ENCODE results near the gene THSD1.
"Not testable (repeated sequence)": the region's sequence is repeated elsewhere in the genome, so short reads cannot be mapped to it uniquely, and the experiment has no call there.

The THSD1 gene

GRCh38 chr13:52405767-52406494 is at the start of gene THSD1:
Gene THSD1 (minus strand): TSS chr13:52406172. CDS start chr13:52402600, 3,572 bp downstream.
- peak; percentile 40 for DNase-seq

DNA sequence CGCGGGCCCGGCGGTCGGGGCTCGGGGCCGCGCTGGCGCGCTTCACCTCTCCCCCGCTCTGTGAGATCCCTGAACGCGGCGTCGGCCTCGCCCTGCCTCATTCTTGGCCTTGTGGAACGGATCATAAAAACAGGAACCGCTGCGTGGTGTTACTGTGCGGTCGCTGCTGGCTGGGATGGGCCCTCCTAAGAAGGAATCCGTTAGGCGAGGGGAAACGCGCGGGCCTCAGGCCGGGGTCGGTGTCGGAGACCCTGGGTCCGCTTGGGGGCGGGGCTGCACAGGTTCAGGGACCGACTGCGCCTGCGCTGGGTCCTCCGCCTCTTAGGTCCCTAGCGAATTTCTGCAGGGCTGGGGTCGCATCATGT is 49.7 kb upstream of the THSD1 start:
- peak; percentile 83 for DNase-seq

GRCh38 chr13:52454820-52455676 is 49.1 kb upstream of the THSD1 start, which contains the start of gene CKAP2:
Gene CKAP2 (plus strand): TSS chr13:52455478. CDS start chr13:52455557, 79 bp downstream.
- peak; percentile 97 for DNase-seq

DNA sequence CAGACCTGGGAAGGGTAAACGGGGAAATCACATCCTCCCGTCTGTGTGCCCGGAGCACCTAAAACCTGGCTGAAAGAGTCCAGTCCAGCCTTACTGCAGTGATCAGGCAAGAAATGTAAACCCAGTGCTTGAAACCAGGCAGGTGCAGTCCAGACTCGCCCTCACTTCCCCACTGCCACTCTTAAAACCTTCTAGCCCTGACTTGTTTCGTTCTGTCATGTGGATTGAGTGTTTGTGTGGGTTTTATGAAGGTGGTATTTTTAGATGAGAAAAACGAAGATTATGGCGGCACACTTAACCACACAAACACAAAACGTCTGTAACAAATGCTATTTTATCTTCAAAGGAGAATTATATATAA is 48.5 kb upstream of the THSD1 start:
- DNase-seq = peak; percentile 39

DNA sequence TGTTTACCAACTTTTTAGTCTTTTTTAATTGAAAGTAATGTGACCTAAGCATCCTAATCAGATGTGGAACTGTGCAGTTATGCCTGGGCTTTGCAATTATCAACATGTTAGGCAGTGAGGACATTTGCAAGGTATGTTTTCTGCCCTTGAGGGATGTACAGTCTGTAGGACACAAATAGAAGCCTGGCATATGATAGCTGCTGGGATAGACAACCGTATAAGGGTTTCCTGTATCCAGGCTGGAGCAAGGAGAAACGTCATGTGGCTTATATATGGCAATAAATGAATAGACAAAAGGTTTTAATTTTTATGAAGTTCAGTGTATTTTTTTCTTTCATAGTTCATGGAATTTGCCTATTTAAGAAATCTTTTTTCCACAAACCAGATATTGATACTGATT is 46.5 kb upstream of the THSD1 start:
- DNase-seq = no peak

DNA sequence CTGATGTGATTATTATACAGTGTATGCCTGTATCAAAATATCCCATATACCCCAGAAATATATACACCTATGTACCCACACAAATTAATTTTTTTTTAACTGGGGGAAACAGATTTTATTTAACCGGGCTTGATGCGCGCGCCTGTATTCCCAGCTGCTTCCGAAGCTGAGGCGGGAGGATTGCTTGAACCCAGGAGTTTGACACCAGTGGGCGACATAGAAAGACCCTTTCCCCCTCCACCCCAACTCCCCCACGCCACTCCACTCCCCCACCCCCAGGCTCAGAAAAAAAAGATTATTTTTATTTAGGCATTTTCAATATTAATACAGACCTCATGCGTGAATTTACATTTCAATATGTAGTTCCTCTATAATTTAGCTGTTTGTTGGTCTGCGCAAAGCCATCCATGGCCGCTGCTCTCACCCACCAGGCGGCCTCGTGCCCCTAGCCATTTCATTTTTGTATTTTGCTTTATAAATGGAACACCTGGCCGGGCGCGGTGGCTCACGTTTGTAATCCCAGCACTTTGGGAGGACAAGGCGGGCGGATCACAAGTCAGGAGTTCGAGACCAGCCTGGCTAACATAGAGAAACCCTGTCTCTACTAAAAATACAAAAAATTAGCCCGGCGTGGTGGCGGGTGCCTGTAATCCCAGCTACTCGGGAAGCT is 45.3 kb upstream of the THSD1 start:
- no peak for DNase-seq

- DNase-seq = no peak
These were observed 44.8 kb upstream of the THSD1 start for GRCh38 chr13:52450793-52451116.

DNA sequence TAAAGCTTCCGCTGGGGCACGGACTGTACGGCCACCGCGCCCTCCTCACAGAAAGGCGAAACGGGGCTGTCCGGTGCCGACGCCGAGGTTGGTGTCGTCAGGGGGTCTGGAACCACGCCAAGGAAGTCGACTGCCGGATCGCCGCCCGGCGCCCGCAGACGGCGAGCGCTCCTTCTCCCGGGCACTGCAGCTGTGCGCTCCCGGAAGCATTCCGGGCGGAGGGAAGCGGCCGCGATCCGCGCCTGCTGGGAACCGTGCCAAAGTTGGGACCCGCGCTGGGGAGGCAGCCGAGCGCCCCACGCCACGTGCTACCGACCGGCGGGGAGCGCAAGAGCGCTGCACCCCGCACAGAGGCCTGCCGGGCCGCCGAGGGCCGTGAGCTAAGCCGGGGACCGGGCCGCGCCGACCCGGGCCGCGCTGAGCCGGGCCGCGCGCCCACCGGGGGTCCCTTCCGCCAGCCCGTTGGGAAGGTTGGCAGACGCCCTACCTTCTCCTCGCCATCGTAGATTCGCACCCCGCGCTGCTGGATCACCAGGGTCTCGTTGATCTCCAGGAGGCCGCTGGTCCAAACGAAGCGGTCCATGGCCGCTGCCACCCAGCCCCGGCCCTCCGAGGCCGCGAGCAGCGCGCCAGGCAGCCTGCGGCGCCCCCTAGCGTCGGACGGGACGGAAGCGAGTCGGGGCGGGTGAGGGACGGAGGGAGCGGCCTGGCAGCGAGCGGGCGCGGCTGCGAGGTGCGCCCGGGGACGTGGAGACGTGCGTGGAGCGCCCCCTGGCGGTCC is 44.2 kb upstream of the THSD1 start, which contains the start of gene VPS36:
Gene VPS36, minus strand, starts transcription at position 623 of the 781 bp plus-strand sequence. Its CDS starts 40 bp downstream, at position 583.
- peak; percentile 93 for DNase-seq

- no peak for DNase-seq
These were observed 43.5 kb upstream of the THSD1 start for GRCh38 chr13:52449331-52450011.

DNA sequence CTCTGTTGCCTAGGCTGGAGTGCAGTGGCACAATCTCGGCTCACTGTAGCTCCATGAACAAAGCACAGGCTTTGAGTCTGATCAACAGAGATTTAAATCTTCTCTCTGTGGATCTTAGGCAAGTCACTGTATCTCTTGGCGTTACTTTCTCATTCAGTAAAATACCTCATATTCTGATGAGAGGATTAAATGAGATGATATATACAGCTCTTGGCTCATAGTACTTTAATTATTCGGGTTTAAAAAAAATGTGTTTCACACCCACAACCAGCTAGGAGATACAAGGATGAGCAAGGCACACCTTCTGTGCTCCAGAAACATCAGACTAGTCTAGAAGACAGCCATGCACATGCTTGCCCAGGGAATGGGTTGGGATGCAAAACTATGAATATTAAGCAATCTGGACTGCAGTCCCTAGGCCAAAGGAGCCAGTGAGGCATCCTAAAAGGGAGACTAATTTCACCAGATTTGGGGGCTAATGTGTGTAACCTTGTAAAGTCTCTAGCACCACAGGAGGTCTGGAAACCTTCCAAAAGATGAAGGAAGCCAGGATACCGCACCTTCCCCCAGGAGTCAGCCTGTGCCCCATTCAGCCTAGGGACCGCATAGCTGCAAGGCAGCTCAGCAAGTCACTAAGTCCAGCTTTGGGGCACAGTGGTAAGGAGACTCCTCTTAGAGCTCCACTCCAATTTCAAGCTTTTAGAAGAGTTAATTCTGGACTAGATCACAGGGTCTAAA is 42.0 kb upstream of the THSD1 start:
- no peak for DNase-seq

DNA sequence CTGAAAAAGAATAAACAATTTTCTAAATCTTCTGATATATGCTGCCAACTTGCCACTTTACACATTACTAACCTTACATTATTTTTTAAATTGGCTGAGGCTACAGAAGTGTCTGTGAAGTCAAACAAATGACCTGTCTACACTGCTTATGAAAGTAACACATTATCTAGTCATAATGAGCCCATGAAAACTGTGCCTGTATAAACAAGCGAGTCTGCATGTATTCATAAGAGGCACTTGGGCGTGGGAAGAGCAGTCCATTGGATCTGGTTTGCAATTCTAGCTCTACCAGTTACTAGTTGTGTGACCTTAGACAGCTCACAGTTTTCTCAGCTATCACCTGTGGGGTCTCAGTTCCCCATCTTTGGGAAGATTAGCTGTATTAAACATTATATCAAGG is 41.4 kb upstream of the THSD1 start:
- no peak for DNase-seq

GRCh38 chr13:52446265-52446664 is 40.3 kb upstream of the THSD1 start:
- DNase-seq = no peak

- DNase-seq = no peak
These were observed 26.5 kb upstream of the THSD1 start for GRCh38 chr13:52432456-52432855.

- DNase-seq = peak; percentile 11
These were observed 22.3 kb upstream of the THSD1 start for GRCh38 chr13:52428295-52428694.

GRCh38 chr13:52421216-52421615 is 15.2 kb upstream of the THSD1 start:
- no peak for DNase-seq

GRCh38 chr13:52419080-52419479 is 13.1 kb upstream of the THSD1 start:
- DNase-seq = no peak

DNA sequence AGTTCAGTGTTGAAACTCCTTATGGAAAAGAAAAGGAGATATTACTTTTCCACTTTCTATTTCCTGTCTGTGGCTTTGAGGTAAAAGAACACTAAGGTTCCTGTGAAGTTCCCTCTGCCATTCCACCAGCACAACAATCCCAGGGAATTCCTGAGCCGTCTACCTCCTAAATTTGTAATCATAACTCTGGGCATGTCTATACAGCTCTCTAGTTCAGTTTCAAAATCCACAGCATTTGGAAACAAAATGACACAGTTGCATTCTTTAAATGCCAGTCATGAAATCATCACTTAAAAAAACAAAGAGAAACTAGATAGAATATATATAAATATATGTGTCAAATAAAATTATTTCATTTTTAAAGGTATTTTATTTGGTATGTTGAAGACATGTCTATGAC is 9.0 kb upstream of the THSD1 start:
- DNase-seq = no peak

- no peak for DNase-seq
These were observed 8.1 kb upstream of the THSD1 start for GRCh38 chr13:52414051-52414450.

DNA sequence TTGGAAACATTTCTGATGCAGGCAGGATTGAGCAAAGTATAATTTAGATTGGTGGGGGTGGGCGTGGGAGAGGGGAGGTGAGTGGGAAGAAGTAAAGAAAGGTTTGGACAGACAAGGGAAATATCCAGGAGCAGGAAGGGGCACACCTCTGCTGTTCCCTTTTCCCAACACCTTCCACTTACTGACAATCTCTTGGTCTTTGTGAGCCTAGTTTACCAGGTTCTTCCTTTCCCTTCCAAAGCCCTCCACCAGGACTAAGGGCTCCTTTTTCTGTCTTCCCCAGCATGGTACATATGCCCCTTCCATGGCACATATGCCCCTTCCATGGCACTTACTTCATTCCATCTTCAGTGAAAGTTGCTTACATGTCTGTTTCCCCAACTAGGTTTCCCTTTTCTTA is 6.2 kb upstream of the THSD1 start:
- DNase-seq = no peak

GRCh38 chr13:52411629-52412028 is 5.7 kb upstream of the THSD1 start:
- no peak for DNase-seq

DNA sequence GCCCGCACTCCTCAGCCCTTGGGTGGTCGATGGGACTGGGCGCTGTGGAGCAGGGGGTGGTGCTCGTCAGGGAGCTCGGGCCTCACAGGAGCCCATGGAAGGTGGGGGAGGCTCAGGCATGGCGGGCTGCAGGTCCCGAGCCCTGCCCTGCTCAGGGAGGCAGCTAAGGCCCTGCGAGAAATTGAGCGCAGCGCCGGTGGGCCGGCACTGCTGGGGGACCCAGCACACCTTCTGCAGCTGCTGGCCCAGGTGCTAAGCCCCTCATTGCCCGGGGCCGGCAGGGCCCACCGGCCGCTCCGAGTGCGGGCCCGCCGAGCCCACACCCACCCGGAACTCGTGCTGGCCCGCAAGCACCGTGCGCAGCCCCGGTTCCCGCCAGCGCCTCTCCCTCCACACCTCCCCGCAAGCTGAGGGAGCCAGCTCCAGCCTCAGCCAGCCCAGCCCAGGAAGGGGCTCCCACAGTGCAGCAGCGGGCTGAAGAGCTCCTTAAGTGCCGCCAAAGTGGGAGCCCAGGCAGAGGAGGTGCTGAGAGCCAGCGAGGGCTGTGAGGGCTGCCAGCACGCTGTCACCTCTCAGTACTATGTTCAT is 2.2 kb upstream of the THSD1 start:
- DNase-seq = not testable (repeated sequence)
